H1 (cell line): ENCODE results near the gene AGRP.

Source experiments
- BCL11A ChIP-seq, 2 experiments: IDR thresholded peaks; one replicate each; pipeline ENCODE4 v1.6.1; 2011; ENCODE audit warnings: low read depth in 2 of 2, low read length in 2 of 2, mild to moderate bottlenecking in 2 of 2
- BRCA1 ChIP-seq: IDR thresholded peaks from 2 replicates; pipeline ENCODE4 v1.6.1; 2012; ENCODE audit warnings: low read depth, low read length, improper control_type of control experiment
- CREB1 ChIP-seq: IDR thresholded peaks from 2 replicates; pipeline ENCODE4 v1.6.1; 2012; ENCODE audit warnings: inconsistent platforms
- EP300 ChIP-seq, 2 experiments: IDR thresholded peaks; 1 replicate in 1 of 2; 2 replicates in 1 of 2; pipeline ENCODE4 v1.6.1; 2011 to 2012; ENCODE audit warnings: low read depth in 2 of 2, low read length in 2 of 2, mild to moderate bottlenecking in 2 of 2, borderline replicate concordance in 1 of 2, inconsistent platforms in 1 of 2, moderate library complexity in 1 of 2
- EZH2 ChIP-seq: fragments of 200-600 bp; sonication (generic); IDR thresholded peaks from 2 replicates; pipeline ENCODE4 v1.7.1; 2012; ENCODE audit warnings: low read depth, mild to moderate bottlenecking, moderate library complexity, low read length, inconsistent platforms; ENCODE audit not compliant: severe bottlenecking
- GABPA ChIP-seq: IDR thresholded peaks from 2 replicates; pipeline ENCODE4 v1.6.1; 2011; ENCODE audit warnings: mild to moderate bottlenecking, low read length, moderate library complexity, borderline replicate concordance; ENCODE audit not compliant: insufficient read depth
- GTF2F1 ChIP-seq: IDR thresholded peaks from 2 replicates; pipeline ENCODE4 v1.6.1; 2012; ENCODE audit warnings: low read depth, low read length, improper control_type of control experiment, borderline replicate concordance
- JUND ChIP-seq: IDR thresholded peaks from 2 replicates; pipeline ENCODE4 v1.6.1; 2011; ENCODE audit warnings: mild to moderate bottlenecking, improper control_type of control experiment, low read length
- POLR2A ChIP-seq, 2 experiments: IDR thresholded peaks; 1 replicate in 1 of 2; 2 replicates in 1 of 2; pipeline ENCODE4 v1.6.1; 2011; ENCODE audit warnings: low read depth in 2 of 2, low read length in 2 of 2, mild to moderate bottlenecking in 2 of 2; ENCODE audit errors: control extremely low read depth in 1 of 2
- RAD21 ChIP-seq, 2 experiments: IDR thresholded peaks in 1 of 2; conservative IDR thresholded peaks in 1 of 2; 2 replicates each; pipeline ENCODE4 v1.6.1; 2011; ENCODE audit warnings: low read depth in 2 of 2, low read length in 2 of 2, improper control_type of control experiment in 1 of 2, inconsistent platforms in 1 of 2, mild to moderate bottlenecking in 1 of 2, moderate library complexity in 1 of 2
- ZNF274 ChIP-seq: IDR thresholded peaks from 2 replicates; pipeline ENCODE4 v1.7.0; 2012; ENCODE audit warnings: low read length, borderline replicate concordance; ENCODE audit errors: extremely low read depth
- TF ChIP-seq, protein P1 (sequence below), 3 experiments: IDR thresholded peaks; 1 replicate in 2 of 3; 2 replicates in 1 of 3; pipeline versions ENCODE4 v1.5.1 to v1.6.1; 2011; ENCODE audit warnings: low read length in 3 of 3, mild to moderate bottlenecking in 3 of 3, inconsistent platforms in 2 of 3, low read depth in 1 of 3, moderate library complexity in 1 of 3; ENCODE audit not compliant: insufficient read depth in 1 of 3; ENCODE audit errors: control extremely low read depth in 1 of 3

DNA sequence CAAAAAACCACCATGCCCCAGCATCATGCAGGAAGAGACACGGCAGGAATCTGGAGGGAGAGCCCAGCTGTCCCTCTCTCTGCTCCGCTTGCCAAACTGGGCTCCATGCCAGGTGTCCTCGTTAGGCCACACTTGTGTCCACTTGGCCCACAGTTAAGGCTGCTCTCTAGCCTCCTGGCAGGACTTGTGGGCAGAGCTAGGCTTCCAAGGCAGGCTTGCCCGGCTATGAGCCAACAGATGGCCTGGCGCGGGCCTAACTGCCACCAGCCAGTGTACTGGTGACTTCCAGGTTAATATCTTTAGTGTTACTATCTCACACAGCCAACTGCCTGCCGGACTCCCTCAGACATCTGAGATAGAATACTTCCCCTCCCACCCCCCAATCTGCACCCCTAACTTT lies 13.0 kb downstream of the AGRP start:
- TF ChIP-seq EZH2 (no peak), GTF2F1 (no peak), JUND (no peak), ZNF274 (no peak), GABPA (no peak), CREB1 (no peak), RAD21 (IDR thresholded peaks at IDR 0.05 in 1 of 2, conservative IDR thresholded peaks at IDR 0.05 in 1 of 2; ENCODE audit: low read depth in 2 of 2, low read length in 2 of 2) (no peak), POLR2A (IDR thresholded peaks at IDR 0.05; ENCODE audit: control extremely low read depth in 1 of 2, low read depth in 2 of 2, low read length in 2 of 2) (no peak), BRCA1 (no peak), BCL11A (IDR thresholded peaks at IDR 0.05; ENCODE audit: low read depth in 2 of 2, low read length in 2 of 2) (no peak), EP300 (IDR thresholded peaks at IDR 0.05; ENCODE audit: borderline replicate concordance in 1 of 2, low read depth in 2 of 2, low read length in 2 of 2) (no peak)
- TF ChIP-seq, protein P1, sequence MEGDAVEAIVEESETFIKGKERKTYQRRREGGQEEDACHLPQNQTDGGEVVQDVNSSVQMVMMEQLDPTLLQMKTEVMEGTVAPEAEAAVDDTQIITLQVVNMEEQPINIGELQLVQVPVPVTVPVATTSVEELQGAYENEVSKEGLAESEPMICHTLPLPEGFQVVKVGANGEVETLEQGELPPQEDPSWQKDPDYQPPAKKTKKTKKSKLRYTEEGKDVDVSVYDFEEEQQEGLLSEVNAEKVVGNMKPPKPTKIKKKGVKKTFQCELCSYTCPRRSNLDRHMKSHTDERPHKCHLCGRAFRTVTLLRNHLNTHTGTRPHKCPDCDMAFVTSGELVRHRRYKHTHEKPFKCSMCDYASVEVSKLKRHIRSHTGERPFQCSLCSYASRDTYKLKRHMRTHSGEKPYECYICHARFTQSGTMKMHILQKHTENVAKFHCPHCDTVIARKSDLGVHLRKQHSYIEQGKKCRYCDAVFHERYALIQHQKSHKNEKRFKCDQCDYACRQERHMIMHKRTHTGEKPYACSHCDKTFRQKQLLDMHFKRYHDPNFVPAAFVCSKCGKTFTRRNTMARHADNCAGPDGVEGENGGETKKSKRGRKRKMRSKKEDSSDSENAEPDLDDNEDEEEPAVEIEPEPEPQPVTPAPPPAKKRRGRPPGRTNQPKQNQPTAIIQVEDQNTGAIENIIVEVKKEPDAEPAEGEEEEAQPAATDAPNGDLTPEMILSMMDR (IDR thresholded peaks at IDR 0.05; ENCODE audit: control extremely low read depth in 1 of 3, insufficient read depth in 1 of 3, low read depth in 1 of 3, low read length in 3 of 3), result no peak
